Measurements from ENCODE around the gene COP1.
"Not testable (repeated sequence)": the region's sequence is repeated elsewhere in the genome, so short reads cannot be mapped to it uniquely, and the experiment has no call there.

Gene COP1

GRCh38 chr1:176118985-176119384, 88.1 kb downstream of the COP1 start:
- no peak for DNase-seq

- DNase-seq: no peak
Measured at GRCh38 chr1:176111835-176112234, 95.3 kb downstream of the COP1 start.

GRCh38 chr1:176110203-176110602, 96.9 kb downstream of the COP1 start:
- no peak for DNase-seq

- DNase-seq: no peak
Measured at GRCh38 chr1:176102768-176103350, 104.2 kb downstream of the COP1 start.

- no peak for DNase-seq
Measured at GRCh38 chr1:176101951-176102642, 105.0 kb downstream of the COP1 start.

GRCh38 chr1:176098560-176098959, 108.5 kb downstream of the COP1 start:
- no peak for DNase-seq

GRCh38 chr1:176096015-176096414, 111.1 kb downstream of the COP1 start:
- no peak for DNase-seq

GRCh38 chr1:176090766-176091165, 116.3 kb downstream of the COP1 start:
- no peak for DNase-seq

GRCh38 chr1:176087746-176088145, 119.3 kb downstream of the COP1 start:
- not testable (repeated sequence) for DNase-seq

- no peak for DNase-seq
Measured at GRCh38 chr1:176073524-176074157, 133.4 kb downstream of the COP1 start.

GRCh38 chr1:176068901-176069300, 138.2 kb downstream of the COP1 start:
- DNase-seq: no peak

GRCh38 chr1:176068256-176068655, 138.8 kb downstream of the COP1 start:
- no peak for DNase-seq

GRCh38 chr1:176066709-176067108, 140.4 kb downstream of the COP1 start:
- DNase-seq: no peak

- DNase-seq: no peak
Measured at GRCh38 chr1:176058686-176059085, 148.4 kb downstream of the COP1 start.

GRCh38 chr1:176056312-176056711, 150.8 kb downstream of the COP1 start:
- no peak for DNase-seq

- no peak for DNase-seq
Measured at GRCh38 chr1:176055398-176055797, 151.7 kb downstream of the COP1 start.

GRCh38 chr1:176051902-176052518, 155.1 kb downstream of the COP1 start:
- DNase-seq: no peak

- DNase-seq: no peak
Measured at GRCh38 chr1:176051402-176051801, 155.7 kb downstream of the COP1 start.

GRCh38 chr1:176049582-176049981, 157.5 kb downstream of the COP1 start:
- DNase-seq: no peak

GRCh38 chr1:176046926-176047325, 160.2 kb downstream of the COP1 start:
- no peak for DNase-seq

- DNase-seq: no peak
Measured at GRCh38 chr1:176043537-176043936, 163.5 kb downstream of the COP1 start.

- no peak for DNase-seq
Measured at GRCh38 chr1:176033881-176034280, 173.2 kb downstream of the COP1 start.

- DNase-seq: no peak
Measured at GRCh38 chr1:176033474-176033873, 173.6 kb downstream of the COP1 start.

GRCh38 chr1:176032040-176032645, 174.9 kb downstream of the COP1 start:
- DNase-seq: no peak
